ENCODE results near the gene FSCN2.

GRCh38 chr17:81582341-81582740 is 54.2 kb downstream of the FSCN2 start:
- no peak for TF ChIP-seq CTCF (optimal IDR thresholded peaks at IDR 0.05 in 1 of 3, IDR thresholded peaks at IDR 0.05 in 1 of 3, conservative IDR thresholded peaks at IDR 0.05 in 1 of 3; ENCODE audit: extremely low read depth in 1 of 3, insufficient read depth in 2 of 3, low read length in 3 of 3)
- TF ChIP-seq EZH2 (IDR thresholded peaks at IDR 0.05; ENCODE audit: low read length) = no peak
